GM12892 (cell line): ENCODE measurements around the gene SLC26A6.

Experiments
- POLR2A ChIP-seq: IDR thresholded peaks from 2 replicates; pipeline ENCODE4 v1.6.1; 2011; ENCODE audit warnings: low read depth, low read length, control low read depth
- POLR2AphosphoS5 ChIP-seq: IDR thresholded peaks from 2 replicates; pipeline ENCODE4 v1.6.1; 2011; ENCODE audit warnings: low read depth, low read length, control low read depth

DNA sequence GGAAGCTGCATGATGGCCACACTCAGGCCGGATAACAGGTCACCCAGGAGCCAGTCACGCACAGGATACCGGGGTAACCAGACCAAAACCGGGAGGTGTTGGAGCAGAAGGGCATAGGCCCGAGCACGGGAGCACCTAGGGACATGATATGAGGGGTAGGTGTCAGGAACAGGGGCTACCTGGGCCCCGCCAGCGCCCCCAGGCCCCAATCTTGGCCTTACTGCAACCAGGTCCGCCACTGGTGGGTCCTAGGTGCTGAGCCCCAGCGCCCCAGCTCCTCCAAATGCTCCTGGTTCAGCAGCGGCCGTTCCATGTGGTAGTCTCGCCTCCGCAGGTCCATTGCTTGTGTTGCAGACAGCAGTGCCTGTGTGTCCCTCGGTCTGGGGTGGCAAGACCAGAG is 2.0 kb downstream of the SLC26A6 start:
- TF ChIP-seq POLR2A (no peak), POLR2AphosphoS5 (no peak)
